Measurements from ENCODE around the gene PRDM16. TPM values are rescaled to one million over a fixed set of nuclear protein-coding genes. Genes with fewer than 3 reads are reported as not detected.

PRDM16 gene
- total and polyA plus RNA-seq, 2 of the 13 experiments (the other 11 are each of a cell fraction or from before 2014, with no cell fraction given), result 0.15 to 0.81 TPM

GRCh38 chr1:3460672-3461131 lies 391.7 kb downstream of the PRDM16 start (continued):
- TF ChIP-seq ZNF556 (CRISPR knock-in tag; IDR thresholded peaks at IDR 0.05; ENCODE audit: borderline replicate concordance) (no peak; the same call in 1 of the 2 replicates), REL (CRISPR knock-in tag; conservative IDR thresholded peaks at IDR 0.05) (no peak), AHDC1 (CRISPR knock-in tag; IDR thresholded peaks at IDR 0.05; ENCODE audit: borderline replicate concordance) (no peak), ZNF839 (CRISPR knock-in tag; IDR thresholded peaks at IDR 0.05; ENCODE audit: borderline replicate concordance) (no peak), ARHGAP35 (CRISPR knock-in tag; IDR thresholded peaks at IDR 0.05; ENCODE audit: borderline replicate concordance) (no peak), HHEX (CRISPR knock-in tag; IDR thresholded peaks at IDR 0.05) (no peak), JARID2 (CRISPR knock-in tag; IDR thresholded peaks at IDR 0.05; ENCODE audit: insufficient replicate concordance) (no peak), PLRG1 (conservative IDR thresholded peaks at IDR 0.05) (no peak), DZIP1 (CRISPR knock-in tag; IDR thresholded peaks at IDR 0.05) (no peak), GABPA (IDR thresholded peaks at IDR 0.05; ENCODE audit: low read depth, low read length) (no peak), GABPA (CRISPR knock-in tag; IDR thresholded peaks at IDR 0.05; ENCODE audit: low read depth) (peak; percentile 44; the same call in 1 of the 2 replicates), BRF2 (CRISPR knock-in tag; IDR thresholded peaks at IDR 0.05) (no peak), FOXO4 (CRISPR knock-in tag; conservative IDR thresholded peaks at IDR 0.05) (no peak), CERS6 (CRISPR knock-in tag; IDR thresholded peaks at IDR 0.05) (0 out of 2 replicates have a peak, but pooled peaks have one; percentile 55), THRA (CRISPR knock-in tag; IDR thresholded peaks at IDR 0.05; ENCODE audit: borderline replicate concordance) (peak; percentile 69; the same call in 1 of the 2 replicates), ZNF569 (CRISPR knock-in tag; IDR thresholded peaks at IDR 0.05; ENCODE audit: borderline replicate concordance) (no peak)
